ENCODE results near the gene FAM217B.

Gene FAM217B

GRCh38 chr20:59983076-59983475 lies 42.9 kb downstream of the FAM217B start:
- no peak for DNase-seq

GRCh38 chr20:59984541-59984940 lies 44.4 kb downstream of the FAM217B start:
- no peak for DNase-seq

GRCh38 chr20:59985164-59985563 lies 45.0 kb downstream of the FAM217B start:
- DNase-seq = no peak

- no peak for DNase-seq
Observed at GRCh38 chr20:59985864-59986263, 45.7 kb downstream of the FAM217B start.

GRCh38 chr20:59987135-59987534 lies 46.9 kb downstream of the FAM217B start:
- DNase-seq = no peak

DNA sequence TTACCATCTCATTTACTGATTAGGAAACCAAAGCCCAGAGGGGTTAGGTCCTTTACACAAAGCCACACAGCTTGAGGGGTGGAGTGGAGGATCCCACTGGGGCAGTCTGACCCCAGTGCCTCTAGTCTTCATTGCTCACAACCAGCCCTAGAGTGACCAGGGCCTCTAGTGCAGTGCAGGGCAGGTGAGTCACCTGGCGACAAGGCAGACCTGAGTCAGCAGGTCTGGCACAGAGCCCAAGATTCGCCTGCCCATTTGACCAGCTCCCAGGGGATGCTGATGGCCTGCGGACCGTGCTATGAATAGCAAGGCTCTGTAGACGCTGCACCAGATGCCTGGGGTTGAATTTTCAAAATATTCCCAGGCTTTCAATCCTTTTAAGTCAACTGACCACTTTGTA lies 48.0 kb downstream of the FAM217B start:
- no peak for DNase-seq

- no peak for DNase-seq
Observed at GRCh38 chr20:59992526-59993084, 52.4 kb downstream of the FAM217B start.

GRCh38 chr20:59993736-59994430 lies 53.7 kb downstream of the FAM217B start:
- no peak for DNase-seq

DNA sequence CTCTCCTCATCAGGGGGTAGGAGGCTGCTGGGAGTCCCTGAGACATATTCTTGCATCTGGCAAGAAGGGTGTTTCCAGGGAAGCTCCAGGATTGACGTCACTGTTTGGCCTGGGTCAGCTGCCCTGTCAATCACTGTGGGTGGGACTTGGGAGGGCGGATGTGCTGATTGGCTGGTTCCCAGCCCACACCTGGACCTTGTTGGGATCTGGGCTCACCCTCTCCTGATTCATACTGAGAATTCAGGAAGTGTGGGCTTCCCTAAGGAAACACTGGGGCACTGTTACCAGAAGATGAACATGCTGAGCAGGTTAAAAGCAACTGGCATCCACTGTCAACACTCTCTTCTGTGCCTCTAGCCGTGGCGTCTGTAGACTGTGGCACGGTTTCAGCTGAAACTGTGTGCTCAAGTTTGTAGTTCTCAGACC lies 54.5 kb downstream of the FAM217B start:
- no peak for DNase-seq

GRCh38 chr20:59996108-59996507 lies 55.9 kb downstream of the FAM217B start:
- DNase-seq = no peak

- no peak for DNase-seq
Observed at GRCh38 chr20:59997896-59998295, 57.7 kb downstream of the FAM217B start.

Data from CD4-positive, alpha-beta T cell treated with Interferon gamma for 1 hour (primary cell).